ENCODE data around the gene EPHA3. TPM values are rescaled to one million over a fixed set of nuclear protein-coding genes. Genes with fewer than 3 reads are reported as not detected.

EPHA3 gene
- total and polyA plus RNA-seq, 10 of the 15 experiments (the other 5 are each of a cell fraction or from before 2014, with no cell fraction given): 0.03 to 39.0 (median 0.07) TPM; not detected in 4

- TF ChIP-seq CREB1 (IDR thresholded peaks at IDR 0.05; ENCODE audit: low read depth) (no peak), HDAC2 (IDR thresholded peaks at IDR 0.05) (no peak), MXI1 (IDR thresholded peaks at IDR 0.05; ENCODE audit: low read depth, low read length) (no peak)
These were observed 32.4 kb downstream of the EPHA3 start (continued) for GRCh38 chr3:89139870-89140269.

- H3K27ac ChIP-seq (ENCODE audit: control insufficient read depth, insufficient read depth): no peak overlapping the region
- SMC1A ChIA-PET (ENCODE audit: uncharacterized antibody, unreplicated experiment): interaction anchor here (1.2 kb wide), 1 partner anchor 9 kb away, joined by 3 read pairs; no protein-coding TSS in a partner anchor
- no peak for ATAC-seq
- TF ChIP-seq NFIC (IDR thresholded peaks at IDR 0.05; ENCODE audit: low read depth, low read length) (no peak), ZSCAN29 (IDR thresholded peaks at IDR 0.05) (no peak), ZBTB40 (IDR thresholded peaks at IDR 0.05; ENCODE audit: borderline replicate concordance) (no peak), MXI1 (IDR thresholded peaks at IDR 0.05; ENCODE audit: low read depth, low read length) (no peak), SREBF1 (IDR thresholded peaks at IDR 0.05; ENCODE audit: low read length) (no peak), ZNF622 (IDR thresholded peaks at IDR 0.05) (no peak), ZNF384 (IDR thresholded peaks at IDR 0.05; ENCODE audit: borderline replicate concordance, low read depth, low read length) (no peak), POLR2A (IDR thresholded peaks at IDR 0.05; ENCODE audit: low read depth, low read length) (no peak), ELK1 (IDR thresholded peaks at IDR 0.05; ENCODE audit: low read depth, low read length) (no peak), TCF3 (IDR thresholded peaks at IDR 0.05; ENCODE audit: borderline replicate concordance, insufficient read depth, low read depth, low read length) (no peak), USF1 (IDR thresholded peaks at IDR 0.05; ENCODE audit: borderline replicate concordance, extremely low read length, insufficient read depth, low read depth, low read length) (no peak), SIN3A (IDR thresholded peaks at IDR 0.05; ENCODE audit: low read depth, low read length) (no peak), CHD2 (IDR thresholded peaks at IDR 0.05; ENCODE audit: borderline replicate concordance, low read depth, low read length) (no peak)
- no peak for FAIRE-seq
- H3K4me3 ChIP-seq: no peak overlapping the region
- in situ Hi-C loops (cut with MboI) (no loop called here), intact Hi-C loops (cut with micrococcal nuclease; ENCODE audit: unreplicated experiment) (no loop called here)
- H3K9ac ChIP-seq (ENCODE audit: control insufficient read depth, insufficient read depth, low read length): no peak overlapping the region
- no peaks in the 10 kb centered on the region for H4K20me1 ChIP-seq (ENCODE audit: control insufficient read depth, insufficient read depth)
- no peaks in the 10 kb centered on the region for H3K36me3 ChIP-seq (ENCODE audit: control insufficient read depth in 2 of 2, insufficient read depth in 2 of 2, low read length in 1 of 2)
- no peaks in the 10 kb centered on the region for H3K9me3 ChIP-seq (replicated peaks; ENCODE audit: control insufficient read depth, insufficient read depth, low read length)
- H3K4me1 ChIP-seq (ENCODE audit: control insufficient read depth, insufficient read depth, low read length): no peaks in the 10 kb centered on the region
- no peaks in the 10 kb centered on the region for H3K27me3 ChIP-seq (replicated peaks in 1 of 2; ENCODE audit: control insufficient read depth in 2 of 2, insufficient read depth in 2 of 2, low read length in 1 of 2)
- no TSS peak for BruUV-seq (replicated peaks)
- no peak overlapping the region for H2AFZ ChIP-seq (ENCODE audit: control insufficient read depth, low read depth, low read length)
- DNase-seq (ENCODE audit: low read depth, low spot score): no peak
- H3K4me2 ChIP-seq (ENCODE audit: control insufficient read depth, insufficient read depth): no peak overlapping the region
- no peaks in the 10 kb centered on the region for H3K79me2 ChIP-seq (ENCODE audit: control insufficient read depth, insufficient read depth, low read length)
- CTCF ChIA-PET: no interaction called here
- POLR2A ChIA-PET: no interaction called here
- RAD21 ChIA-PET (ENCODE audit: unreplicated experiment): no interaction called here
- whole genome bisulfite sequencing (ENCODE audit: insufficient coverage, insufficient replicate concordance, low lambda C conversion rate, missing lambda C conversion rate): 20% methylated on average over 2 of the region's 2 CpGs
These were observed 36.7 kb downstream of the EPHA3 start for GRCh38 chr3:89144080-89144479.

Measured in GM12878 (cell line).